Esophagus squamous epithelium (tissue), 4 donors: ENCODE data around the gene HADHA.

Experiments used
- CTCF ChIP-seq, 6 experiments: fragments of 450-650 bp in 4 of 6; fragments of 200-600 bp in 2 of 6; sonication (generic) in 2 of 6; IDR thresholded peaks; one replicate each; pipeline ENCODE4 v1.5.1; 2016 to 2019; ENCODE audit warnings: antibody characterized with exemption in 6 of 6, mild to moderate bottlenecking in 4 of 6, moderate library complexity in 4 of 6
- POLR2A ChIP-seq, 4 donors: fragments of 450-650 bp; IDR thresholded peaks; one replicate each; pipeline ENCODE4 v1.6.1; 2017; ENCODE audit warnings: antibody characterized with exemption in 4 of 4, mild to moderate bottlenecking in 4 of 4, moderate library complexity in 3 of 4

DNA sequence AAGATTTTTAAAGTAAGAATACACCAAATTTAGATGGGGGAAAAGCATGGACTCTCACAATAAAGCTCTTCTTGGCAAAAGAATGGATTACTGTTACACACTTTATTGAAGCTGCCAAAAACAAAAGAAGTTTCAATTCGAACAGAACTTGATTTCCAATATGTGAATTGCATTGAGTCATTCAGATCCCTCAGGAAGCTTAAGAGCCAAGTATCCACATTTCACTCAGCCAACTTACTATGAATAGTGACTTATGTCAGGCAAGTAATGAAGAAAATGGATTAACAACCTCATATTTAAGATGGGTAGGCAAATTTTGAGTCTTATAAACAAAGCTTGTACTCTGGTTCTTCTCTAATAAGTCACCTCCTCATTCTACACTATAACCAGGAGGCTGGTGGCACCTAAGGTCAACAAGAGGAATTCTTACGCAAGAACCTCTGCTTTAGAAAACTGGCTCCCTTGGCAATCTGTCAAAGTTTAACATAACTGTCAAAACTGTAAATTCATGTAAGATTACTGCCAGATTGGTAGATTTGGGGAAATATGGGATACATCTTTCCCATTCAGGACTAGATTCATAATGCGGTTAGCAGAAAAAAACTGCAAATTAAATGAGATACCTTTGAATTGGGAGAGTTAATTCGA is 6.0 kb downstream of the HADHA start:
- TF ChIP-seq CTCF (IDR thresholded peaks at IDR 0.05) (no peak), POLR2A (IDR thresholded peaks at IDR 0.05) (no peak)
